T-helper 17 cell (primary cell): ENCODE measurements around the gene TBKBP1. TPM values are rescaled to one million over a fixed set of nuclear protein-coding genes. Genes with fewer than 3 reads are reported as not detected.

Source experiments
- ATAC-seq: fragments of 150-1000 bp; cut with Tn5 transposase; 2 replicates; pipeline ENCODE4 v1.10.0; 2021; ENCODE audit warnings: mild to moderate bottlenecking, moderate library complexity
- DNase-seq, 3 donors: peaks; one replicate each; pipeline versions ENCODE4 v3.0.0 to v3.0.0-alpha.2; 2020 to 2021
- H3K9me3 ChIP-seq: one replicate; pipeline ENCODE4 v1.7.0; 2013; ENCODE audit warnings: low read length, mild to moderate bottlenecking; ENCODE audit not compliant: control insufficient read depth, poor library complexity, severe bottlenecking
- H3K27ac Mint-ChIP-seq: one replicate; pipeline ENCODE4 v1.8.0; 2022; ENCODE audit warnings: mild to moderate bottlenecking, moderate library complexity, mixed read lengths
- H3K27me3 Mint-ChIP-seq: one replicate; pipeline ENCODE4 v1.8.0; 2022; ENCODE audit warnings: mixed read lengths
- H3K36me3 Mint-ChIP-seq: one replicate; pipeline ENCODE4 v1.8.0; 2022; ENCODE audit warnings: low read depth, mixed read lengths
- H3K4me1 Mint-ChIP-seq: one replicate; pipeline ENCODE4 v1.8.0; 2022; ENCODE audit warnings: mild to moderate bottlenecking, mixed read lengths
- H3K4me3 Mint-ChIP-seq: one replicate; pipeline ENCODE4 v1.8.0; 2022; ENCODE audit warnings: mild to moderate bottlenecking, moderate library complexity, mixed read lengths
- total RNA-seq, 4 donors: library from RNA in 2 of 4; stranded (reverse) in 2 of 4; gene quantifications; one replicate each; pipeline ENCODE4 v1.2.3 and lab custom pipeline; 2022 to 2026

TBKBP1 gene
- total RNA-seq, 2 donors from 2014 or later: 2.4 to 2.6 TPM

GRCh38 chr17:47697906-47698711, 4.1 kb downstream of the TBKBP1 start:
- peaks cover 29% of the 10 kb centered on the region for H3K4me1 Mint-ChIP-seq
- peaks cover 3% of the 10 kb centered on the region for H3K36me3 Mint-ChIP-seq
- peak in 1 of 3 donors; percentile 5 for DNase-seq

DNA sequence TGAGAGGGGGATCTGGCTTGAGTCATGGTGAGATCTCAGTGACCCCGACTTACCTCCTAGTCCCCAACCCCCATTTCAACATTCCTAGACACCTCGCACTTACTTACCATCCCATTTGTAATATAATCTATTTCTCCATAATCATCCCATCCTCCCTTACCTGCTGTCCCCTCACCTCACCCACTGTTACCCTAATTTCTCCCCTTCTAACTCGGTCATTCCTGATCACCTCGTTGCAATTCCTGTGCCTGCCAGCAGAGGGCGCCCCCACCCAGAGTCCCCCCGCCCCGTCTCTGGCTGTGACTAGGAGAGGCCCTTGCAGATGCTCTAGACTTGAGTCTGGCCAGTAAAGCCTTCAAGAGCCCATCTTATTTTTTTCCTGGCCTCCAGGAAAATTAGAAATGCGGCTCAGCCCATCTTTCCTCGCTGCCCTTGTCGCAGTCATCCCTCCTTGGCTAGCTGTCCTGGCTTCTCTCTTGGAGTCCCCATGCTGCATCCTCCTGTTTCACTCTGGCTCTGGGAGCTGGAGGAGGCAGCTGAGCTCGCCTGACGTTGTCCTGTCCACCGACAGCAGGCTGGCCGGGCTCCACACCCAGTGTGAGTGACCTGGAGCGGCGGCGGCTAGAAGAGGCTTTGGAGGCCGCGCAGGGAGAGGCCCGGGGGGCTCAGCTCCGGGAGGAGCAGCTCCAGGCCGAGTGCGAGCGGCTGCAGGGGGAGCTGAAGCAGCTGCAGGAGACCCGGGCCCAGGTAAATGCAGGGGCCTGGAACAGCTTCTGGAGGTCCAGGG, 5.0 kb downstream of the TBKBP1 start:
- no peaks in the 10 kb centered on the region for H3K27me3 Mint-ChIP-seq
- DNase-seq: peak; percentile 60 to 68 (median 67)
- H3K4me1 Mint-ChIP-seq: peaks cover 31% of the 10 kb centered on the region
- peak overlapping the region; percentile 61 for H3K27ac Mint-ChIP-seq
- no peaks in the 10 kb centered on the region for H3K36me3 Mint-ChIP-seq
- peak; percentile 63 for ATAC-seq
- no peaks in the 10 kb centered on the region for H3K9me3 ChIP-seq
- H3K4me3 Mint-ChIP-seq: no peak overlapping the region

More at GRCh38 chr17:47697906-47698711, 4.1 kb downstream of the TBKBP1 start:
- no peaks in the 10 kb centered on the region for H3K9me3 ChIP-seq
- no peak overlapping the region for H3K4me3 Mint-ChIP-seq
- H3K27me3 Mint-ChIP-seq: no peaks in the 10 kb centered on the region
- H3K27ac Mint-ChIP-seq: peak overlapping the region; percentile 61
- no peak for ATAC-seq

- DNase-seq (peak in 1 of 3 donors; percentile 1), ATAC-seq (no peak)
- H3K4me3 Mint-ChIP-seq: no peak overlapping the region
- H3K27ac Mint-ChIP-seq: no peak overlapping the region
- no peaks in the 10 kb centered on the region for H3K27me3 Mint-ChIP-seq
- H3K36me3 Mint-ChIP-seq: no peaks in the 10 kb centered on the region
- peaks cover 36% of the 10 kb centered on the region for H3K4me1 Mint-ChIP-seq
- H3K9me3 ChIP-seq: no peaks in the 10 kb centered on the region
Observed at GRCh38 chr17:47699536-47699840, 5.5 kb downstream of the TBKBP1 start.

GRCh38 chr17:47700471-47701449, 6.8 kb downstream of the TBKBP1 start:
- no peaks in the 10 kb centered on the region for H3K27me3 Mint-ChIP-seq
- H3K36me3 Mint-ChIP-seq: no peaks in the 10 kb centered on the region
- peak overlapping the region; percentile 47 for H3K27ac Mint-ChIP-seq
- no peaks in the 10 kb centered on the region for H3K9me3 ChIP-seq
- ATAC-seq (no peak), DNase-seq (peak in 1 of 3 donors; percentile 3)
- no peak overlapping the region for H3K4me3 Mint-ChIP-seq
- peaks cover 45% of the 10 kb centered on the region for H3K4me1 Mint-ChIP-seq

DNA sequence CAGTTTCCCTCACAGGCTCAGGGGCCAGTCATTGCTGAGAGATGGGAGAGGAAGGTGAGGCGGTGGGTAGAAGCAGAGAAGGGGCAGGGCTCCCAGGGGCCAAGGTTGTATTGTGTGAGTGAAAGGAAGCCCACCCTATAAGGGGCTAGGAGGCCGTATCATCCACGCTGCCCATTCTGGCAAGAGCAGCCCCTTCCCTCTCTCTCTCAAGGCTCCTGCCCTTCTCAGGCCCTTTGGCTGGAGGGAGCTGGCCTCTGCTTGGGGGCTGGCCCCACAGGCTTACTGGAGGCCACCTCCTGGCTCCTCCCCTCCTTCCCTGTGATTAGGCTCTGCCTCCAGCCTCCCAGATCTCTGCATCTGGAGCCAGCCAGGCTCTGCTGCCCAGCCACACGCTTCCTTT, 7.6 kb downstream of the TBKBP1 start:
- no peaks in the 10 kb centered on the region for H3K36me3 Mint-ChIP-seq
- H3K27ac Mint-ChIP-seq: peak overlapping the region; percentile 47
- H3K4me3 Mint-ChIP-seq: peak overlapping the region; percentile 63
- no peaks in the 10 kb centered on the region for H3K27me3 Mint-ChIP-seq
- ATAC-seq: no peak
- H3K9me3 ChIP-seq: no peaks in the 10 kb centered on the region
- DNase-seq: peak in 1 of 3 donors; percentile 1
- peaks cover 54% of the 10 kb centered on the region for H3K4me1 Mint-ChIP-seq

- no peak for DNase-seq
- no peak for ATAC-seq
- Mint-ChIP-seq H3K4me3 (peak overlapping the region; percentile 63), H3K27me3 (no peaks in the 10 kb centered on the region), H3K4me1 (peaks cover 63% of the 10 kb centered on the region), H3K36me3 (no peaks in the 10 kb centered on the region), H3K27ac (peak overlapping the region; percentile 47)
- no peaks in the 10 kb centered on the region for H3K9me3 ChIP-seq
Observed at GRCh38 chr17:47702391-47702995, 8.5 kb downstream of the TBKBP1 start.

GRCh38 chr17:47703191-47703591, 9.2 kb downstream of the TBKBP1 start:
- Mint-ChIP-seq H3K27ac (peak overlapping the region; percentile 92), H3K27me3 (no peaks in the 10 kb centered on the region), H3K36me3 (no peaks in the 10 kb centered on the region), H3K4me1 (peaks cover 63% of the 10 kb centered on the region), H3K4me3 (peak overlapping the region; percentile 82)
- DNase-seq: no peak
- ATAC-seq: peak; percentile 7
- H3K9me3 ChIP-seq: no peaks in the 10 kb centered on the region

GRCh38 chr17:47703671-47704070, 9.7 kb downstream of the TBKBP1 start:
- no peak for DNase-seq
- peak overlapping the region; percentile 92 for H3K27ac Mint-ChIP-seq
- no peak for ATAC-seq
- H3K36me3 Mint-ChIP-seq: no peaks in the 10 kb centered on the region
- H3K4me3 Mint-ChIP-seq: peak overlapping the region; percentile 82
- H3K27me3 Mint-ChIP-seq: no peaks in the 10 kb centered on the region
- no peaks in the 10 kb centered on the region for H3K9me3 ChIP-seq
- H3K4me1 Mint-ChIP-seq: peaks cover 62% of the 10 kb centered on the region

DNA sequence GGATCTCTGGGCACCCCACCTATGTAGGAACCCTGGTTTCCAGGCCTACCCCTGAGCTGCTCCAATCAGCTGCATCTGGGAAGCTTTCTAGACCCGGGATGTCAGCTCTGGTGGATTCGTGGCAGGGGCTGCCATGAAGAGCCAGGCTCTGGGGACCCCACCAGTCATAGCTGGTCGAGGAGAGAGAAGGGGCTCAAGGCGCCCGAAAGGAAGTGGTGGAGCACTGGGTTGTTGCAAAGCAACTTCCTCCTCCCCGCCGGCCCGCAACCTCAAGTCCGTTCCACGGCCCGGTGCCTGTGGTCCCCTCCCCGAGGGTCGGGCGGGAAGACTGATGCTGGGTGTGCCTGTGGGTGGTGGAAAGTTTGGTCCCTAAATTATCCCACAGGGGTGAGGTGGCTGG, 10.2 kb downstream of the TBKBP1 start:
- H3K27me3 Mint-ChIP-seq: no peaks in the 10 kb centered on the region

GRCh38 chr17:47704736-47705135, 10.8 kb downstream of the TBKBP1 start:
- H3K4me3 Mint-ChIP-seq: peak overlapping the region; percentile 82
- H3K27me3 Mint-ChIP-seq: no peaks in the 10 kb centered on the region
- no peaks in the 10 kb centered on the region for H3K36me3 Mint-ChIP-seq
- no peaks in the 10 kb centered on the region for H3K9me3 ChIP-seq
- DNase-seq: no peak
- H3K4me1 Mint-ChIP-seq: peaks cover 54% of the 10 kb centered on the region
- H3K27ac Mint-ChIP-seq: peak overlapping the region; percentile 92
- ATAC-seq: no peak

More for the DNA sequence above, 10.2 kb downstream of the TBKBP1 start:
- no peaks in the 10 kb centered on the region for H3K9me3 ChIP-seq
- no peak for ATAC-seq
- no peak for DNase-seq
- H3K27ac Mint-ChIP-seq: peak overlapping the region; percentile 92
- H3K4me3 Mint-ChIP-seq: peak overlapping the region; percentile 82
- H3K4me1 Mint-ChIP-seq: peaks cover 57% of the 10 kb centered on the region
- no peaks in the 10 kb centered on the region for H3K36me3 Mint-ChIP-seq

DNA sequence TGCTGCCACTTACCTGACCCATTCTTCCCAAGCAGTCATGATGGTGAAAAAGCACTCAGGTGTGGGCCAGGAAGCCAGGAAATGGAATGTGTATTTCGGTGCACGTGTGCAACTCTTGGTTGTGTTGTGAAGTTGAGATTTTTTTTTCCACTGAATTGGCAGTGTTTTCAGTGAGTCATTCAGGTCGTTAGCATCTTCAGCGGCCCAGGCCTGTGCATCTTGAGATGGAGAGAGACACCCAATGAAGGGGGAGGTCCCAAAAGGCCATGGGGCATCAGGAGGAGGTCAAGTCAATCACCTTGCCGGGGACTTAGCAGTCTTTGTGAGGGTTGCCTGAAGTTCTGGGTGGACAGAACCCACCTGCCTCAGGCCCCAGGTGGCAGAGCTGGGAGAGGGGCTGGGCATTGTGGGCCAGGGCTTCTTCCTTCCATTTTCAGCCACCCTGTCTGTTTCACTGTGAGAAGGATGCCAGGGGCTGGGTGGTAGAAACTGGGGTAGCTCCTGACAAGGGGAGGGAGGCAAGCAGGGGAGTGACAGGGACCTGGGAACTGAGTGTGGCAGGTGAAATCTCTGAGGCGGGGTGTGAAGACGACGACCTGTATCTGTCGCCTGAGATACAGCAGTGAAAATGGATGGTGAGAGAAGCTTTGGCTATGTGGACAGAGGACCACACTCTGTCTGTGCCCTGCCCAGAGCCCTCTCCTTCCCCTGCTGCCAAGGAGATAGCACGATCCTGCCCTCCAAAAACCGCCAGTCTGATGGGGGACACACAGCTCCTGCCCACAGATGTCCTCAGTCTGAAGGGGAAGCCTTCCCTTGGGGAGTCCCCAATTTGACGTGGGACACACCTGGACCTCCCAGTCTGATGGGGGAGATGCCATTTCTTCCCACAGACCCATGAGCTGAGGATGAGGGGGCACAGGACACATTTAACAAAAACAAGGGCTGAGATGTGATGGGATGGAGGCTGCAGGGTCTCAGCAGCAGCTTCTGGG, 11.9 kb downstream of the TBKBP1 start:
- no peaks in the 10 kb centered on the region for H3K27me3 Mint-ChIP-seq
- peak overlapping the region; percentile 92 for H3K27ac Mint-ChIP-seq
- no peaks in the 10 kb centered on the region for H3K36me3 Mint-ChIP-seq
- no peaks in the 10 kb centered on the region for H3K9me3 ChIP-seq
- peak overlapping the region; percentile 82 for H3K4me3 Mint-ChIP-seq
- peaks cover 52% of the 10 kb centered on the region for H3K4me1 Mint-ChIP-seq
- DNase-seq (no peak), ATAC-seq (peak; percentile 10)
